Spinal cord (tissue), 10 donors: Measurements from ENCODE around the gene SLC52A3. TPM values are rescaled to one million over a fixed set of nuclear protein-coding genes. Genes with fewer than 3 reads are reported as not detected.

Experiments
- DNase-seq, 6 donors: peaks; one replicate each; pipeline versions ENCODE4 v3.0.0 to v3.0.0-alpha.2; 2013 to 2015; ENCODE audit warnings: low spot score in 6 of 6, low read depth in 4 of 6
- H3K27ac ChIP-seq: one replicate; pipeline ENCODE4 v1.5.1; 2013; ENCODE audit warnings: low read depth, low read length, control low read depth
- H3K27me3 ChIP-seq: one replicate; pipeline ENCODE4 v1.6.1; 2013; ENCODE audit warnings: low read length; ENCODE audit not compliant: control insufficient read depth, insufficient read depth
- H3K36me3 ChIP-seq: one replicate; pipeline ENCODE4 v1.6.1; 2013; ENCODE audit warnings: low read length; ENCODE audit not compliant: control insufficient read depth, insufficient read depth
- H3K4me1 ChIP-seq: one replicate; pipeline ENCODE4 v1.6.1; 2013; ENCODE audit warnings: low read length; ENCODE audit not compliant: control insufficient read depth, insufficient read depth
- H3K4me3 ChIP-seq: one replicate; pipeline ENCODE4 v1.5.1; 2013; ENCODE audit warnings: low read depth, low read length, control low read depth
- H3K9me3 ChIP-seq: one replicate; pipeline ENCODE4 v1.6.1; 2013; ENCODE audit warnings: low read length; ENCODE audit not compliant: control insufficient read depth, insufficient read depth
- WGBS: methylation state at CpG from one replicate; pipeline ENCODE4 v1.1.5; 2013; ENCODE audit warnings: missing lambda C conversion rate; ENCODE audit not compliant: insufficient coverage; 5-methylcytosine and 5-hydroxymethylcytosine counted together
- polyA plus RNA-seq, 2 donors: library from polyadenylated mRNA; unstranded; fragments of 120-200 nt; gene quantifications; one replicate each; pipeline ENCODE4 v1.2.1, GENCODE V29; 2013; ENCODE audit not compliant: insufficient read length in 2 of 2
- total RNA-seq, 2 donors: library from RNA; depleted of rRNA in 1 of 2; stranded (reverse); fragments of 120-200 nt in 1 of 2; fragments of >200 nt in 1 of 2; gene quantifications; one replicate each; pipeline versions ENCODE4 v1.2.3 to v1.2.4, GENCODE V29; 2013 to 2014
- donor health status: healthy.

The SLC52A3 gene
- total and polyA plus RNA-seq, 4 donors, result 1.0 to 1.2 (median 1.1) TPM

DNA sequence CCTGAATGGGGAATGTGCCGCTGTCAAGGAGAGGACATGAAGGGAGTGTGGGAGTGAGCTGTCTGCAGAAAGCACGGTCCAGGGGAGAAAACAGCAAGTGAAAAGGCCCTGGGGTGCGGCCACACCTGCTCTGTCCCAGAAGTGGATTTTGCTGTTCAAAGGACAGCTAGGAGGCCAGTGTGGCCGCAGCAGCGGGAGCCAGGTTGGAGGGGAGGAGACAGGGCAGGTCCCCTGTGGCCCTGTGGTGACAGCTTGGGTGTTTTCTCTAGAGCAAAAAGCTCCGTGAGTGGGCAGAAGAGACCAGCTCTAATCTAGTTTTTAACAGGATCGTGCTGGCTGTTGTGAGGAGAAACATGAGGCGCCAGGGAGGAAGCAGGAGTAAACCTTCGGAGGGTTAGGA is 4.5 kb upstream of the SLC52A3 start:
- Histone ChIP-seq H3K36me3 (no peaks in the 10 kb centered on the region), H3K27me3 (no peaks in the 10 kb centered on the region), H3K4me3 (no peak overlapping the region), H3K27ac (no peak overlapping the region), H3K9me3 (no peaks in the 10 kb centered on the region), H3K4me1 (no peaks in the 10 kb centered on the region)
- no peak for DNase-seq
- WGBS, result 67% methylated on average over 7 of the region's 9 CpGs

DNA sequence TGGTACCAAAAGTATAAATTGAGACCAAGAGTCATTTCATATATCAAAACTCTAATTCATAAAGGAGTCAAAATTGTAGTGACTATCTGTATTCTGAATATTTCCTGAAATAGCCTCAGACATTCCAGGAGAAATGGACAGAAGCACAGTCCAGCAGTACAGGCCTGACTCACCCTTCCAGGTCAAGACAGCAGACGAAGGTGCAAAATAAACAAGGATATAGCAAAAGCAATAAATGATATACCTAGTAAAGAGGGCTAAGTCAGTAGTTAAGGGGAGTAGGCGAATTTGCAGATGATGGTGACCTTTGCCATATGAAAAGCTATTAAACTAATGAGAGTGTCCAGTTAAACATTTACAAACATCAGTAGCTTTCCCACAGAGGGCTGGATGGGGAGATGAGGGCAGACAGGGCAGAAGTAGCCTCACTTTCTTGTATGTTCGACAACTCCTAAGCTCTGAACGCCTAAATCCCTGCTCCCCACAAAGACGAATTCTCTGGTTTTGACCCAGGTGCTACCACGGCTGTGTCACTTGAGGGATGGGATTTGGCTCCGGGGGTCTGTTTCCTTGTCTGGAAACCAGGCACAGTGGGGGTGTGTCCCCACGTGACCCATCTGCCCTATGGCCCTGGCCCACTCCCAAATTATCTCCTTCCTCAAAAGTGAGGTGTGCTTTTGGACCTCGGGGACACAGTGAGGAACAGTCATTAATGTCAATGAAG is 3.6 kb upstream of the SLC52A3 start:
- no peak for DNase-seq
- no peak overlapping the region for H3K27ac ChIP-seq
- no peak overlapping the region for H3K4me3 ChIP-seq
- H3K9me3 ChIP-seq, result no peaks in the 10 kb centered on the region
- no peaks in the 10 kb centered on the region for H3K27me3 ChIP-seq
- no peaks in the 10 kb centered on the region for H3K4me1 ChIP-seq
- no peaks in the 10 kb centered on the region for H3K36me3 ChIP-seq
- WGBS, result 95% methylated on average over 3 of the region's 9 CpGs

DNA sequence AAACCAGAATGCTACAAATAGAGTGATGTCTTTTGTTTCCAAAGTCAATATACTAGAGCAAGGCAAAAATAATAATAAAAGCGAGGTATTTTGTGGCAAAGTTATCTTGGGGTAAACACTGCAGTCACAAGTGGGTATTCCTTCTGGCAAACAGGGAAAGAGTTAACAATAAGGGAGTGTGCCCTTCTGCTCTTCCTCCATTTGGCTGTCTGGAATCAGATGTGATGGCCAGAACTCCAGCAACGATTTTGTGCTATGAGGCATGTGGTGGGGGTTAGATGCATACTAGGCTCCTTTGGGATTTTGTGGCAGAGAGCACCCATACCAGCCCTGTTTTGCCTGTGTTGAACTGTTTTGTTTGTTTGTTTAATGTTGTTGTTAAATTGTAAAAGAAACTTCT is 2.4 kb upstream of the SLC52A3 start:
- Histone ChIP-seq H3K27ac (no peak overlapping the region), H3K27me3 (no peaks in the 10 kb centered on the region), H3K36me3 (no peaks in the 10 kb centered on the region), H3K9me3 (no peaks in the 10 kb centered on the region), H3K4me3 (no peak overlapping the region), H3K4me1 (no peaks in the 10 kb centered on the region)
- WGBS, result 100% methylated on average over 2 of the region's 2 CpGs
- DNase-seq, result no peak

DNA sequence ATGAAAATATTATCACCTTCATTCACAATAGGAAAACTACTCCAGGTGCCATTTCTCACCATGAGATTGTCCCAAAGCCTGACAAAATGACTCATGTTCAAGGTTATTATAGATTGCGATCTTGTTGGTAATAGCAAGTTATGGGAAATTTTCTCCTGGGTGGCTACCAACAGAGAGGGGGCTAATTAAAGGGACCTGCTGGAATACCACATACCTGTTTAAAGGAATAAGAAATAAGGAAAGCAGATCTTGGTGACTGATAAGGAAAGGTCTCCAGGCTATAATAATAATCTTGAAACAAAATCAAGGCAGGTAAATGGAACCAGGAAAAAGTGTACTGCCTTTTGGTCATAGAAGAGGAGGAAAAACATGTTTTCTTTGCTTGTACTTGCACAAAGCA is 1.4 kb downstream of the SLC52A3 start:
- 100% methylated on average over 1 of the region's 1 CpG for WGBS
- no peaks in the 10 kb centered on the region for H3K4me1 ChIP-seq
- no peak overlapping the region for H3K27ac ChIP-seq
- DNase-seq, result no peak
- H3K9me3 ChIP-seq, result no peaks in the 10 kb centered on the region
- no peaks in the 10 kb centered on the region for H3K36me3 ChIP-seq
- no peak overlapping the region for H3K4me3 ChIP-seq
- no peaks in the 10 kb centered on the region for H3K27me3 ChIP-seq

DNA sequence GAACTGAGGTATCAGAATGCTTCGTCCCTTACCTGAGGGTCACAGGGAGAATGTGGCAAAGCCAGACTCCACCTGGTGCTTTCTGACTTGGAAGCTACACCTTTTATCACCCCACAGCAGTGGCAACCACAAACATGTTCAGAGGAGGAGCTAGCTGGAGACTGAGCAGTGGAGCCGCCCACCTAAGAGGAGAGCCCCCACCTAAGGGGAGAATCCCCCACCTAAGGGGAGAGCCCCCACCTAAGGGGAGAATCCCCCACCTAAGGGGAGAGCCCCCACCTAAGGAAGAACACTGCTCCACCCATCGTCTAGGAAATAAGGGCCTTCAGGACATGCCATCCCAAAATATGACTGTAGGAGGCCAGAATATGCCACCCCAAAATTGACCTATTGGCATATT is 4.0 kb downstream of the SLC52A3 start:
- WGBS, result no CpG with 5 or more reads among the region's 3 CpGs
- H3K4me1 ChIP-seq, result peaks cover 9% of the 10 kb centered on the region
- H3K36me3 ChIP-seq, result no peaks in the 10 kb centered on the region
- no peak for DNase-seq
- H3K4me3 ChIP-seq, result no peak overlapping the region
- H3K27me3 ChIP-seq, result peaks cover 11% of the 10 kb centered on the region
- H3K9me3 ChIP-seq, result no peaks in the 10 kb centered on the region
- H3K27ac ChIP-seq, result no peak overlapping the region

DNA sequence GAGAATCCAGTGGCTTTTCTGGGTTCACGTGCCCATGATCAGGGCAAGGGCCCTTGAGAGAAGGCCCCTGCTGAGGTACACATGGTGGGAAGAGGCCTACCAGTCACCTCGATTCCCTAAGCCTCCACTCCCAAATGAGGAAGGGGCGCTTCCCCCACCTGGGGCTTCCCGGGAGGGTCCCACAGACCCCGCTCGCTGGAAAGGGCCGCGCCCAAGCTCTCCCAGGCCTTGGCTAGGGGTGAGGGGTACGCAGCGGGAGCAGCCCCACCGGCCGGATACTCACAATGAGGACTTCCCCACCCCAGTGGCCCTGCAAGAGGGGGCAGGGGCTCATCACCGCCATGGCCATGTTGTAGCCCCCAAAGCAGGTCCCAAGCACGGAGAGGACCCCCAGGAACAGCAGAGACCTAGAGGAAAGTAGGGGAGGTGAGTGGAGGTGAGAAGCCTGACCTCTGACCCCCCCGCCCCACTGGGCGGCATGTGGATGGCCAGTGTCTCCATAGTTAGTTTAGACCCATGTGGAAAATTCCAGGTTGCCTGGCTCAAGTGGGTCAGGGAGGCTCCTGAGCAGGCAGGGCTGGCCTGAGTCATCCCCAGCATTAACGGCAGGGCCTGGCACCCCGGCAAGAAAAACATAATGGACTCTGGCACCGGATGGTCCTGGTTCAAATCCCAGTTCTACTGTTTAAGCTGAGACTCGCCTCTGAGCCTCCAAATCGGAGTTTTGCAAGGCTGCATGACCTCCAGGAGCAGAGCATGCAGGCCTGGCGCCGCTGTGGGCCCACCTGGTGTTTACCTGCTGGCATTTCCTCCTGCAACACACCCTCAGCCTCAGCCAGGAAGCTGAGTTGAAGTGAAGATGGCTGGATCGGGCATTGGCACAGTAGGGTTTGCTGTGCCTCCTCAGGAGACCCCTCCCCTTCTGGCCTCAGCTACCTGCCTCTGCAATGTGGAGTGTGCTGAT is 6.6 kb downstream of the SLC52A3 start:
- Histone ChIP-seq H3K27me3 (peaks cover 11% of the 10 kb centered on the region), H3K4me3 (no peak overlapping the region), H3K36me3 (no peaks in the 10 kb centered on the region), H3K27ac (no peak overlapping the region), H3K4me1 (peaks cover 9% of the 10 kb centered on the region), H3K9me3 (no peaks in the 10 kb centered on the region)
- 85% methylated on average over 19 of the region's 24 CpGs for WGBS
- no peak for DNase-seq

DNA sequence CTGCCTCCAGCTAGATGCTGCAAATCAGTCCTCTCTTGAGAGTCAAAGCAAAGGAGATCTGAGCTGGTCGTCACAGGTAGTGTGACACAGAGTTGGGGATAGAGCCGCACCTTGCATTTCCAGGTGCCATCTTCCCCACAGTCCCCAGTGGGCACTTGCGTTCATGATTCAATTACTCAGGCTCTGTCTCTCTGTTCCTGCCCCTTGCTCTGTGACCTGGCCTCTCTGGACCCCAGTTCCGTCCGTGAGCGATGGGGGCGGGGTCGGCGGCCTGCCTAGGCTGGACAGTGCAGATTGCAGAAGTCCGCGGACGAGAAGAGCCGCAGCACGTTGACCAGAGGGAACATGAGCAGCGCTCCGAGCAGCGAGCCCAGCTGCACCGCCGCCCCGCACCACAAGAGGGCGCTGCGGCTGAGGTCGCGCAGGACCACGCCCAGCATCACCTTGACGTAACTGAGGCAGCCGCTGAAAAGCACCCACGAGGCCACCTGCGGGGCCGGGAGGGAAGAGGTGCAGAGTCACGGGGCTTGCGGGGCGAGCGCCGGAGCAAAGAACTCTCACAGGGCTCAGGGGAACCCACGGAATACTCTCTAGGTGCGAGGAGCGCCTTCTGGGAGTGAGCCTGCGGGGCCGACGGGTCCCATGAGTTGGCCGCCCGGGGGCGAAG is 7.4 kb downstream of the SLC52A3 start:
- Histone ChIP-seq H3K4me3 (no peak overlapping the region), H3K36me3 (no peaks in the 10 kb centered on the region), H3K27ac (no peak overlapping the region), H3K27me3 (peaks cover 11% of the 10 kb centered on the region), H3K9me3 (no peaks in the 10 kb centered on the region), H3K4me1 (peaks cover 9% of the 10 kb centered on the region)
- DNase-seq, result peak in 1 of 6 donors; percentile 55
- 24% methylated on average over 44 of the region's 44 CpGs for WGBS

DNA sequence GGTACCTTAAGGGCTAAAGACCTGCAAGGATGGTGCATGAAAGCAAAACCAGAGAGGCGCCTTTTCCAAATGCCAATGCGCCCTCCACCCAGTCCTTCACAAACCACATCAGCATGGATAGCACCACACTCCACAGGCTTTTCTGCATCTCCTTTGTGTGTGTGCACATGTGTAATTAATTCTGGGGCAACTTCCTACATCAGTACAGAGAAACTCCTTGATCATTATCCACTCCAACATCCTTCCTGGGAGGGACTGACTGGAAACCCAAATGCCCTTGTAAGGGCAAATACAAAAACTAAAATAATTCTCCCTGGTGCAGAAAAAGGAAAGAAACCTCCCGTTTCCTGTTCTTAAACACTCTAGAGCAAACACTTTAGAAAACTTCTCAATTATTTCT is 10.8 kb downstream of the SLC52A3 start:
- Histone ChIP-seq H3K9me3 (no peaks in the 10 kb centered on the region), H3K4me1 (peaks cover 9% of the 10 kb centered on the region), H3K27me3 (peaks cover 11% of the 10 kb centered on the region), H3K36me3 (no peaks in the 10 kb centered on the region), H3K27ac (no peak overlapping the region), H3K4me3 (no peak overlapping the region)
- DNase-seq, result peak in 1 of 6 donors; percentile 16
- 25% methylated on average over 1 of the region's 3 CpGs for WGBS

DNA sequence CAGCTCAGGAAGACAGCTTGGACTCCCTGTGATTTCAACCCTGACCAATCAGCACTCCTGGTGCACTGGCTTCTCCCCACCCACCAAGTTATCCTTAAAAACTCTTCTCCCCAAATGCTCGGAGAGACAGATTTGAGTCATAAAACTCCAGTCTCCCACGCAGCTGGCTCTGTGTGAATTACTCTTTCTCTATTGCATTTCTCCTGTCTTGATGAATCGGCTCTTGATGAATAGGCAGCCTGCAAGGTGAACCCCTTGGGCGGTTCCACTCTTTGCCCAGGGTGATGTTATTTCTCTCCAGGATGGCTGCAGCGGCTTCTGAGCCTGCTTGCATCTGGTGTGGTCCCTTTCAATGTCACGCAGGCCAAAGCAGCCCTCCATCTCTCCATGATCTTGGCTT is 12.4 kb downstream of the SLC52A3 start:
- no peaks in the 10 kb centered on the region for H3K36me3 ChIP-seq
- peak in 1 of 6 donors; percentile 21 for DNase-seq
- peaks cover 5% of the 10 kb centered on the region for H3K4me1 ChIP-seq
- H3K27me3 ChIP-seq, result peaks cover 9% of the 10 kb centered on the region
- 61% methylated on average over 6 of the region's 6 CpGs for WGBS
- H3K4me3 ChIP-seq, result no peak overlapping the region
- no peaks in the 10 kb centered on the region for H3K9me3 ChIP-seq
- no peak overlapping the region for H3K27ac ChIP-seq
